ENCODE data around the gene HCK.

- no peak for TF ChIP-seq GATA2 (IDR thresholded peaks at IDR 0.05; ENCODE audit: low read depth, low read length)
- no peak for TF ChIP-seq GATA3 (IDR thresholded peaks at IDR 0.05; ENCODE audit: low read depth, low read length)
Observed at GRCh38 chr20:32142991-32143390, 90.9 kb downstream of the HCK start.

Data from SH-SY5Y (cell line).